Small intestine (tissue), 7 donors: ENCODE results near the gene ILKAP. TPM values are rescaled to one million over a fixed set of nuclear protein-coding genes. Genes with fewer than 3 reads are reported as not detected.

ENCODE experiments used
- DNase-seq, 2 donors: peaks; one replicate each; pipeline versions ENCODE4 v3.0.0 to v3.0.0-alpha.2; 2013
- FAIRE-seq: peaks from 2 replicates; lab custom pipeline; 2012; peaks lifted over from hg19 to GRCh38; lab: Jason Lieb, UNC
- H3K27ac ChIP-seq, 3 donors: one replicate each; pipeline ENCODE4 v1.5.1; 2013; ENCODE audit warnings: low read length in 2 of 3, mild to moderate bottlenecking in 2 of 3, control low read depth in 1 of 3, inconsistent platforms in 1 of 3, low read depth in 1 of 3, moderate library complexity in 1 of 3
- H3K27me3 ChIP-seq, 3 donors: one replicate each; pipeline ENCODE4 v1.6.1; 2013; ENCODE audit warnings: low read length in 3 of 3, inconsistent platforms in 1 of 3; ENCODE audit not compliant: control insufficient read depth in 3 of 3, insufficient read depth in 3 of 3
- H3K36me3 ChIP-seq, 3 donors: one replicate each; pipeline ENCODE4 v1.6.1; 2013; ENCODE audit warnings: low read length in 3 of 3, inconsistent platforms in 1 of 3, low read depth in 1 of 3, mild to moderate bottlenecking in 1 of 3, moderate library complexity in 1 of 3; ENCODE audit not compliant: control insufficient read depth in 3 of 3, insufficient read depth in 2 of 3
- H3K4me1 ChIP-seq, 3 donors: one replicate each; pipeline ENCODE4 v1.6.1; 2013; ENCODE audit warnings: low read length in 2 of 3, inconsistent platforms in 1 of 3, low read depth in 1 of 3, mild to moderate bottlenecking in 1 of 3, moderate library complexity in 1 of 3; ENCODE audit not compliant: control insufficient read depth in 3 of 3, insufficient read depth in 2 of 3
- H3K4me3 ChIP-seq, 3 donors: one replicate each; pipeline ENCODE4 v1.5.1; 2013; ENCODE audit warnings: low read length in 3 of 3, control low read depth in 1 of 3, inconsistent platforms in 1 of 3, low read depth in 1 of 3, mild to moderate bottlenecking in 1 of 3, moderate library complexity in 1 of 3
- H3K9me3 ChIP-seq, 2 donors: one replicate each; pipeline ENCODE4 v1.6.1; 2013; ENCODE audit warnings: low read depth in 1 of 2, low read length in 1 of 2; ENCODE audit not compliant: control insufficient read depth in 2 of 2, insufficient read depth in 1 of 2
- WGBS, 3 donors: extraction: QIAGEN DNeasy Blood & Tissue Kit; methylation state at CpG; one replicate each; pipeline ENCODE4 v1.1.7; 2013; 5-methylcytosine and 5-hydroxymethylcytosine counted together
- polyA plus RNA-seq, 4 donors: library from polyadenylated mRNA; stranded (reverse) in 3 of 4; unstranded in 1 of 4; fragments of 200-250 nt in 3 of 4; fragments of 120-200 nt in 1 of 4; gene quantifications; one replicate each; pipeline versions ENCODE4 v1.2.1 to v1.2.3, GENCODE V29; 2013
- donor health status: healthy with polysubstance abuse.
- donor health status: control.
- donor health status: control.
- donor health status: Bipolar disorder and iron deficiency.
- donor health status: healthy.

ILKAP gene
- polyA plus RNA-seq, 4 donors, result 37.6 to 66.0 (median 46.8) TPM

DNA sequence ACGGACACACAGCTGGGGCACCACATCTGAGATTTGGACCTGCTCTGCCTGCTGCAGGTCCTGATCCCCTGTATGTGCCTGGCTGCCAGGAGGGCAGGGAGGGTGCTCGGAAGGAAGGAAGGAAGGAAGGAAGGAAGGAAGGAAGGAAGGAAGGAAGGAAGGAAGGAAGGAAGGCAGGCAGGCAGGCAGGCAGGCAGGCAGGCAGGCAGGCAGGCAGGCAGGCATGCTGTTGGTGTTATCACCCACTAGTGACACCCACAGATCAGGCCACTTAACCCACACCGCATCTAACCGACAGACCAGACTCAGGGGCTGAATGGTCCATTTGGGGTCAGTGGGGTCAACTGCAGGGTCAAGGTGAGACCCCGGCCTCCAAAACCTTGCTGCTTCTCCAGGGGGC, 59.2 kb downstream of the ILKAP start:
- FAIRE-seq, result no peak
- DNase-seq, result no peak
- Histone ChIP-seq H3K4me1 (peaks cover 0 to 9% (median 2%) of the 10 kb centered on the region in 3 donors), H3K4me3 (no peak overlapping the region), H3K9me3 (no peaks in the 10 kb centered on the region), H3K27me3 (no peaks in the 10 kb centered on the region), H3K36me3 (no peaks in the 10 kb centered on the region), H3K27ac (no peak overlapping the region)
- WGBS, 3 donors, result 69 to 93% (median 85%) methylated on average over 5 of the region's 5 CpGs

DNA sequence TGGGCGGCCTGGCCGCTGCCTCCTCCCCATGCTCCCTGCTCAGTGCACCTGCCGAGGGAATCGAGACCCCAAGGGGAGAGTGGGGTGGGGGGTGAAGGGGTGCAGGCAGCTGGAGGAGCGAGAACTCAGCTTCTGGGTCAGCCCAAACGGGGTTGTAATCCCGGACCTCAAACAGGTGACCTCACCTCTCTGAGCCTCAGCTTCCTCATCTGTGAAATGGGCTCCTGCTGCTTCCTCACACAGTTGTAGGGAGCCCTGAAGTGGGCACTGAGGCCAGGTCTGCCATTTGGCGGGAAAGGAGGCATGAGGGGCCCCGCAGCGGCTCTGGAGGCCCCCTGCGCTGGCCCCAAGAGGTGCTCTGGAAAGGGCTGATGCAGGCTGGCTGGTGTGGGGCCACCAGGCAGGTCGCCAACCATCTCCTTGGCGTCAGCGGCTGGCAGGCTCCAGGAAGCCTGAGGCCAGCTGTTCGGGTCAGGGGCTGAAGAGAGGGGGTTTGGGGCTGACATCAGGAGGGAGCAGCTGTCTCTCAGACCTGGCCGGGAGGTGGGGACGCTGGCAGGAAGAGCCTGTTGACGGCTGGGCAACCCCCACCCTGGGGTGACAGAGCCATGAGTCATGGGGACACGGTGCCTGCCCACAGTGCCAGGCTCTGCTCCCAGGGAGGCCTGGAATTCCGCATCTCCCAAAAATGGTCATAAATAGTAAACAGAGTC, 60.1 kb downstream of the ILKAP start:
- Histone ChIP-seq H3K9me3 (no peaks in the 10 kb centered on the region), H3K4me1 (peaks cover 0 to 12% (median 2%) of the 10 kb centered on the region in 3 donors), H3K27me3 (no peaks in the 10 kb centered on the region), H3K36me3 (no peaks in the 10 kb centered on the region), H3K4me3 (no peak overlapping the region), H3K27ac (no peak overlapping the region)
- no peak for DNase-seq
- 59 to 75% (median 60%) methylated on average over 20 of the region's 20 CpGs for WGBS, 3 donors
- FAIRE-seq, result no peak

DNA sequence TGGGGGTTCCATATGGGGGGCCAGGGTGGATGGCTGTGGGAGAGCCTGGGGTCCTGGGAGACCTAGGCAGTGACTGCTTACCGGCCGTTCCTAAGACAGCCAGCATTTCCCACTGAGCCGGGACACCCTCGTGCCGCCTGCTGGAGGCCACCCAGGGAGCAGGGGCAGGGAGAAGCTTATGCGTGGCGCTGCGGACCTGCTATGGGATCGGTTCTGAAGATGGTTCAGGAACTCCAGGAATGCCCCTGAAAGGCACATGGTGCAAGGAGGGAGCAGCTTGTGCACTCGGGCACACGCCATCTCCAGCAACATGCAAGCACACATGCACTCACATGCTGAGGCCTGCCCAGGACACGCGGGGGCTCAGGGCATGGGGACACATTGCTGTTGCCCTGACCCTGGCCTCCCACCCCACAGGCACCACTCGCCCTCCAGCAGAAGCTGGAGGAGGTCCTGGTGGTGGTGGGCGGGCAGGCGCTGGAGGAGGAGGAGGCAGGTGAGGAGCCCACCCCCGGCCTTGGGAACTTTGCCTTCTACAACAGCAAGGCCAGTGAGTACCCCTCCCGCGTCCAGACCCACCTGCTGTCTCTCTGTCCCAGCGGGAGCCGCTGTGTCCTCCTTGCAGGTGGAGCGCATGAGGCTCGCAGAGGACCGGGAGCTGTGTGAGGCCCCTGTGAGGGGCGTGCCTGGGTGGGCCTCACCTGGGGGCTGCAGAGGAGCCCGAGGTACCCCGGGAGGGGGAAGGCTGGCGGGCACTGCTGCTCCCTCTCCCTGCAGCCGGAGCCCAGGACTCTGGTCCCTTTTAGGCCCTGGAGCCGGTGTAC, 60.9 kb downstream of the ILKAP start:
- H3K27ac ChIP-seq, result peak overlapping the region in 1 of 3 donors; percentile 9
- H3K27me3 ChIP-seq, result no peaks in the 10 kb centered on the region
- no peaks in the 10 kb centered on the region for H3K9me3 ChIP-seq
- 59 to 80% (median 72%) methylated on average over 25 to 30 of the region's 30 CpGs for WGBS, 3 donors
- H3K4me1 ChIP-seq, result peaks cover 0 to 15% (median 2%) of the 10 kb centered on the region in 3 donors
- DNase-seq (no peak), FAIRE-seq (no peak)
- no peaks in the 10 kb centered on the region for H3K36me3 ChIP-seq
- H3K4me3 ChIP-seq, result no peak overlapping the region

DNA sequence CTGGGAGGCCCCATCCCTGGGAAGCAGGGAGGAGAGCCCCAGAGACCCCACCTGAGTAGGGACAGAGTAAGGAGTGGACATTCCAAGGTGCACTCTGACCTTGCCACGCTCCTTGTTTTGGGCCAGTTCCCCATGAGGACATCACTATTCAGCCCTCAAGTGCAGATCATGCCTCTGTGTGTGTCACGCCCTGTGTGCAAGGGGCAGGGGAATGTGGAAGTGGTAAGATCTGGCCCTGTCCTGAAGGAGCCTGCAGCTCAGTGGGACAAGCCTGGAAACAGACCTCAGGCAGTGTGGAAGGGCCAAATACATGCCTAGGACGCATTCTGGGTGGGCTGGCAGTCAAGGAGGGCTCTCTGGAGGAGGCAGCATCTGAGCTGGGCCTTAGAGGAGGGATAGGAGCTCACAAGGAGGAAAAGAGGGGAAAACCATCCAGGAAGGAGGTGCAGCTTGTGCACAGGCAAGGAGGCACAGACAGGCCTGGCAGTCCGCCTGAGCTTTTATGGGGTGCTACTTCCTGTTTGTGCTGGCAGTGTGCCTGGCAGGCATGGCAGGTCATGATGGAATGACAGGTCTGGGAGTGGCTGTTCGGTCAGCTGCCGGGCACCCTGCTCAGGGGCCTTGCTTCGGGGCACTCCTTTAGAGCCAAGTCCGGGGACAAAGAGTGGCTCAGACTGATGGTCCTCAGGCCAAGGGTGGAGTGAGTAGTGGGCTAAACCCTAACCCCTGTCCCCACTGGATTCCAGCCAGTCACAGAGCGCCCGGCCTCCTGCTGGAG, 61.8 kb downstream of the ILKAP start:
- no peak overlapping the region for H3K4me3 ChIP-seq
- H3K27me3 ChIP-seq, result no peaks in the 10 kb centered on the region
- WGBS, 3 donors, result 30 to 51% (median 33%) methylated on average over 10 of the region's 10 CpGs
- FAIRE-seq (no peak), DNase-seq (peak; percentile 85 to 97)
- H3K36me3 ChIP-seq, result no peaks in the 10 kb centered on the region
- peak overlapping the region in 2 of 3 donors; percentile 9 to 16 for H3K27ac ChIP-seq
- peaks cover 0 to 15% (median 2%) of the 10 kb centered on the region in 3 donors for H3K4me1 ChIP-seq
- H3K9me3 ChIP-seq, result no peaks in the 10 kb centered on the region

DNA sequence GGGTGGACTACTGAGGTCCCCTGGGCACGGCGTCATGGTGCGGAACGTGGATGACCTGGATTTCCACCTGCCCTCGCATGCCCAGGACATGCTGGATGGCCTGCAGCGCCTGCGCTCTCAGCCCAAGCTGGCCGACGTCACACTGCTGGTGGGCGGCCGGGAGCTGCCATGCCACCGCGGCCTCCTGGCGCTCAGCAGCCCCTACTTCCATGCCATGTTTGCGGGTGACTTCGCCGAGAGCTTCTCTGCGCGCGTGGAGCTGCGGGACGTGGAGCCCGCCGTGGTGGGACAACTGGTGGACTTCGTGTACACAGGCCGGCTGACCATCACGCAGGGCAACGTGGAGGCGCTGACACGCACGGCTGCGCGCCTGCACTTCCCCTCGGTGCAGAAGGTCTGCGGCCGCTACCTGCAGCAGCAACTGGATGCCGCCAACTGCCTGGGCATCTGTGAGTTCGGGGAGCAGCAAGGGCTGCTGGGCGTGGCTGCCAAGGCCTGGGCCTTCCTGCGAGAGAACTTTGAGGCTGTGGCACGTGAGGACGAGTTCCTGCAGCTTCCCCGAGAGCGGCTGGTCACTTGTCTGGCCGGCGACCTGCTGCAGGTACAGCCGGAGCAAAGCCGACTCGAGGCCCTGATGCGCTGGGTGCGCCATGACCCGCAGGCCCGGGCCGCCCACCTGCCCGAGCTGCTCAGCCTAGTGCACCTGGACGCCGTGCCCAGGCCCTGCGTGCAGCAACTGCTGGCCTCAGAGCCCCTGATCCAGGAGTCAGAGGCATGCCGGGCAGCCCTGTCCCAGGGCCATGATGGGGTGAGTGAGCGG, 62.6 kb downstream of the ILKAP start:
- no peaks in the 10 kb centered on the region for H3K9me3 ChIP-seq
- no peak overlapping the region for H3K4me3 ChIP-seq
- H3K36me3 ChIP-seq, result no peaks in the 10 kb centered on the region
- H3K4me1 ChIP-seq, result peaks cover 0 to 15% (median 2%) of the 10 kb centered on the region in 3 donors
- DNase-seq, result no peak
- FAIRE-seq, result no peak
- 86 to 93% (median 92%) methylated on average over 56 to 60 of the region's 60 CpGs for WGBS, 3 donors
- H3K27me3 ChIP-seq, result no peaks in the 10 kb centered on the region
- no peak overlapping the region for H3K27ac ChIP-seq

DNA sequence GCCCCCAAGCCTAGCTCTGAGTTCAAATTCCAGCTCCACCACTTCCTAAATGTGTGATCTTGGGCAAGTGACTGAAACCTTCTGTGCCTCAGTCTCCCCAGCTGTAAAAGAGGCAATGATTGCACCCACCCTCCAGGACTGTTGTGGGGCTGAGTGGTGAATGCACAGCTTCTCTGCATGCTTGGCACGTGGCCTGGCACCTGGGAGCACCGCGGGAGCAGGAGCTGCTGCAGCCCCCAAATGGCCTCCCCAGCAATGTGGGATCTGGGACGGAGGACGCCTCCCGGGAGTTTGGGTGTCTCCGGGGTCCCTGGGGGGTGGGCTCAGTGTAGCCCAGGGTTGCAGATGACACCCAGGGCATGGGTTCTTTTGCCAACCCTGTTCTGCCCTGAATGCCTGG, 63.5 kb downstream of the ILKAP start:
- Histone ChIP-seq H3K27me3 (no peaks in the 10 kb centered on the region), H3K9me3 (no peaks in the 10 kb centered on the region), H3K36me3 (no peaks in the 10 kb centered on the region), H3K27ac (no peak overlapping the region), H3K4me1 (peaks cover 0 to 15% (median 2%) of the 10 kb centered on the region in 3 donors), H3K4me3 (no peak overlapping the region)
- FAIRE-seq (no peak), DNase-seq (no peak)
- WGBS, 3 donors, result 84 to 89% (median 86%) methylated on average over 7 of the region's 7 CpGs

DNA sequence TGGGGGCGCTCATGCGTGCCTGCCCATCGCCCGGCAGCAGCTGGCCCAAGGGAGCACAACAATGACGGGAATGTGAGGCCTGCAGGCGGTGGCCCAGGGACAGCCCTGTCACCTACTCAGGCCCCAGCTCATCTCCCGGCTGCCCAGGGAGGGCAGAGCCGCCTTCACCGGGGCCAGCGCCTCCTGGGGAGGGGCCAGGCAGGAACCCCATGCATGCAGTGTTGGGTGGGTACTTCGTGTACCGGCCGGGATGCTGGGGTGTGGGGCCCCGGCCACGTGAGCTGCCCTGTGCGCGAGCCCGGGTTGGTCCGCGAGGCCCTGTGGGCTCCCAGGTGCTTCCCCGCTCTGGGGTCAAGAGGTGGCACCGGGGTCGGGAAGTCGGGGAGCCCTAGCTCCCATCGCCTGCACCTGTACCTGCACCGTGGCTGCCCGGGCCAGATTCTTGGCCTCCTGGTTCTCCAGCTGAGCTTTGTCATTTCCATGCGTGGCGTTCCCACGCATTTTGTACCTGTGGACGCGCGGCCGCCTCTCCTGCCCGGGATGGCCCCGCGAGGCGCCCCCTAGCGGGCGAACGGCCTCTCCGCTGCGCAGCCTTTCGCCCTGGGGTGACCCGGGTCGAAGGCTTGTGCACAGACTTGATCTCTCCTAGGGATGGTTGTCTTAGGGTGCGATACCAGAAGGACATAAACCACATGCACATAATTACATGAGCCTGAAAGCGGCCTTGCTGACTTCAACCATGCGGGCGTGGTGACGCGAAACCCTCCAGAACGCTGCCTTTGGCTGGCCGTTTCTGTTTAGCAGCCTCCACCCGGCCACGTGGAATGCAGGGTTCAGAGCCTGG, 64.1 kb downstream of the ILKAP start:
- WGBS, 3 donors, result 52 to 64% (median 55%) methylated on average over 46 to 56 of the region's 56 CpGs
- Histone ChIP-seq H3K27me3 (no peaks in the 10 kb centered on the region), H3K27ac (no peak overlapping the region), H3K4me3 (no peak overlapping the region), H3K9me3 (no peaks in the 10 kb centered on the region), H3K4me1 (peaks cover 0 to 15% (median 2%) of the 10 kb centered on the region in 3 donors), H3K36me3 (no peaks in the 10 kb centered on the region)
- FAIRE-seq, result no peak
- DNase-seq, result peak in 1 of 2 donors; percentile 25
